ENCODE data around the gene ZNF768.

Gene ZNF768

GRCh38 chr16:30526137-30526822 lies at the start of gene ZNF768:
TSS of gene ZNF768 (minus strand) at chr16:30526566. CDS start at chr16:30526413, 153 bp downstream.
- DNase-seq, result peak; percentile 73

DNA sequence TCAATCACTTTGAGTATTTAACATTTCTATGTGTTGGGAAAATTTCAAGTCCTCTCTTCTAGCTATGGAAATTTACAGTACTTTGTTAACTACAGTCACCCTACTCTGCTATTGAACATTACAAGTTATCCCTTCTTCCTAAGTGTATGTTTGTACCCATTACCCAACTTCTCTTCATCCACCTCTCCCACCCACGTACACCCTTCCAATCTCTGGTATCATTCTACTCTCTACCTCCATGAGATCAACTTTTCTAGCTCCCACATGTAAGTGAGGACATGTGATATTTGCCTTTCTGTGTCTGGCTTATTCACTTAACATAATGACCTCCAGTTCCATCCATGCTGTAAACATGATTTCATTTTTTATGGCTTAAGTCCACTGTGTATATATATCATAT lies 48.3 kb upstream of the ZNF768 start:
- no peak for DNase-seq

GRCh38 chr16:30571445-30572322 lies 45.3 kb upstream of the ZNF768 start, which contains the start of gene ZNF688:
TSS of gene ZNF688 (minus strand) at chr16:30571714. CDS start at chr16:30571629, 85 bp downstream.
- DNase-seq, result peak; percentile 78

- DNase-seq, result no peak
These were observed 44.5 kb upstream of the ZNF768 start for GRCh38 chr16:30570636-30571444.

DNA sequence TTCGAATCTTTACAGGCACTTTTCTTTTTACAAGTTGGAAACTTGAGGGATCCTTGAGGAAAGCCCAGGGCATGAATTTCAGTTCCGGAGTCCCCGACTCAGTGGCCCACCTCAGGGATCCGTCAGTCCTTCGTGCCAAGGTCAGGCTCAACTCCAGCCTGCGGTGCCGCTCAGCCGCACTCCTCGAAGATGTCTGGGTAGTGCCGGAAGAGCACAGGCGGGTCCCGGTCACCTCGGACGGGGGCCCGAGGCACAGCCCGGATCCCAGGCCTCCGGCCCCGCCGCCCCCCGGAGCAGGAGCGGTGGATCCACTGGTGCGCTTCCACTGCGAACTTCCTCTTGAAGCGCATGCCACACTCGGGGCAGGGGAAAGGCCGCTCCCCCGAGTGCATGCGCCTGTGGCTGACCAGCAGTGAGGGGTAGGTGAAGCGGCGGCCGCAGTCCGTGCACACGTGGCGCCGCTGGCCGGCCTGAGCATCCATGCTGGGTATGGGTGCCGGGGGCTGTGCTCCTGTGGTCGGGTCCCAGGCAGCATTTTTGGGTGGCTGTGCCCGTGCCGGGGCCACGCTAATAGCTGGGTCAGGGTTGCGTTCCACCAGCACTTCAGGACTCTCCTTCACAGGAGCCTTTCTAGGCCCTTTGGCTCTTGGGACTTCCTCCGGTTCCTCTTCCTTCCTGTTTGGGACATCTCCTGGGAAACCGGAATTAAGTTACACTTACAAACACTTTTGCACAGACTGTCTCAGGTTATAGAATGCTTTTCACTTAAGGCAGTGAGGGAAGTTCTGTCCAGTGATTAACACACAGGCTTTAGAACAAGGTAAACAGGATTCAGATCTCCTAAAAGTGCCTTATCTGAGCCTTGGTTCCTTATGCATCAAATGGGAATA lies 43.6 kb upstream of the ZNF768 start:
- no peak for DNase-seq

GRCh38 chr16:30569281-30569680 lies 42.9 kb upstream of the ZNF768 start:
- DNase-seq, result no peak

DNA sequence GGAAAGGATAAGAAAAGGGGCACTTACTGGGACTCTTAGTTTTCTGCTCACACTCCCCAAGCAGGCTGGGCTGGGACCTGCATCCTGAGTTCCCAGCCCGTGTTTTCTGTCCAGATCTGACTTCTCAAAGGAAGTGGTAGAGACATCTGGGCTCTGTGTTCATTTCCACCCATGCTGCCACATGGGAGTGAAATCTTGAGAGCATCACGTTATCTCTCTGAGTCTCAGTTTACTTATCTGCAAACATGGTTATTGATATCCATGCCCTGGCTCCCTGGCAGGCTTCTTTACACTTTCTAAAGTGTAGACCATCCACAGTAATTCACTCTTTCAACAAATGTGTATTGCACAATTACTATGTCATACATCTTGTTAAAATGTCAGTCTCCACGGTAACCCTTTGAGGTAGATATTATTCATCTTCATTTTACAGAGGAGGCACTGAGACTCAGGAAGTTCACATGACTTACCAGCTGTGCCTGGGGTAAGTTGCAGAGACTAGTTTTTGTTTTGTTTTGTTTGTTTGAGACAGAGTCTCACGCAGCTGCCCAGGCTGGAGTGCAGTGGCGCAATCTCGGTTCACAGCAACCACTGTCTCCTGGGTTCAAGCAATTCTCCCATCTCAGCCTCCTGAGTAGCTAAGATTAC lies 41.7 kb upstream of the ZNF768 start:
- no peak for DNase-seq

- DNase-seq, result no peak
These were observed 41.0 kb upstream of the ZNF768 start for GRCh38 chr16:30567160-30567990.

GRCh38 chr16:30566531-30566930 lies 40.2 kb upstream of the ZNF768 start:
- no peak for DNase-seq

GRCh38 chr16:30565984-30566383 lies 39.6 kb upstream of the ZNF768 start:
- DNase-seq, result no peak

DNA sequence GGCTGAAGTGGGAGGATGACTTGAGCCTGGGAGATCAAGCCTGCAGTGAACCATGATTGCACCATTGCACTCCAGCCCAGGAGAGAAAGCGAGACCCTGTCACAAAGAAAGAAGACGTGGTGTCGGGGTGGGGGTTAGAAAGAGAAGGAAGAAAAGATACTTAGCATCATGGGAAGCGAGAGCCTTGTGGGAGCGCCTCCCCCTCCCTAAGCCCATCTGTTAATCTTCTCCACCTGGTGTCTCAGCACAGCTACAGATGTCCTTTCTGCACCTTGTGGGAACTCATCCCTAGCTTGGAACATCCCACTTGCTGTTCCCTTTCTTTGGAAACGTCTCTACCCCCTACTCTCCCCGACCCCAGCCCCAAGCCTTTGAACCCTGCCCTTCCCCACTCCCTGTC lies 39.2 kb upstream of the ZNF768 start:
- DNase-seq, result no peak

DNA sequence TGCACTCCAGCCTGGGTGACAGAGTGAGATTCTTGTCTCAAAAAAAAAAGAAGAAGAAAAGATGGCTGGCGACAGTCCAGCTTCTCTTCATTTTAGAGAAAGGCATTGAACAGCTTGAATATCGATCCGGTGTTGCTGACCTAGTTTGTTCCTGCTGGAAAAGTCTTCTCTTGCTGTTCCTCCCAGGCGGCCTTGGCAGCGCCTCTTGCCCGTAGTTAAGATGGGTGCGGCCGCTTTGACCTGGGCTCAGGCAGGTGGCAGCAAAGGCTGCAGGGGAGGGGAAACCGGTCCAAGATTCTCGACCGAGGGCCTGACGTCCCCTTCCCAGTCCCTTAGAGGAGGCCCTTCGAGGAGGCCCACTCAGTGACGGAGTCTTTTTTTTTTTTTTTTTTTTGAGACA lies 35.7 kb upstream of the ZNF768 start:
- no peak for DNase-seq

DNA sequence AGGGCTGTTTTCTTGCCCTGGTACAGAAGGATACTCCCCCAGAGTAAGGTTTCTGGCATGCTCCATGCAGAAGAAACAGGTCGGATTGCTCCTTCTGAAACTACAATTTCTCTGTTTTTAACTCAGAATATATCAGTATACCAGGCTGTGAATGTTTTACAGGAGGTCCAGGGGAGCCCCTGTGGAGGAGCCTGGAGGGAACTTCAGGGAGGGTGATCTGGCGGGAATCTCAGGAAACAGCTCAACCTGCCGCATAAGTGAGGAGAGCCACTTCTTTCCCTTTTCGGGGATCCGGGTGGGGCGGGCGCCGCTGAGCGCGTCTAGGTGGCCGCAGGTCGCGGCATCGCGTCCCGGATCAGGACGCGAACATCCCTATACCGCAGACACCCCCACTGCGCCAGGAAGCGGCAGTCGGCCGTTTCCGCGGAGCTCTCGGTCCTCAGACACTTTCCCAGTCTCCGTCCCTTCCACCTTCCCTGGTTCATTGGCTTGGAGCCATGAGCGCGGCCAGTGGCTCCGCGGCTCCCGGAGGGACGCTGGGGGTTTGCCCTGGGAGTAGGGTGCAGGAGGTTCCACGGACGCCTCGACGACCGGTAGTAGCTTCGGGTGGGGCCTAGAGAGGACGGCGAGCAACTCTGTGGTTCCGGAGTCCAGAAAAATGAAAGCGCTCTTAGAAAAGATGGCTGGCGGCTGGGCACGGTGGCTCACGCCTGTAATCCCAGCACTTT lies 34.9 kb upstream of the ZNF768 start:
- no peak for DNase-seq

- DNase-seq, result no peak
These were observed 33.3 kb upstream of the ZNF768 start for GRCh38 chr16:30559690-30560089.

GRCh38 chr16:30558789-30559377 lies 32.5 kb upstream of the ZNF768 start:
- DNase-seq, result no peak

- peak; percentile 92 for DNase-seq
These were observed 31.8 kb upstream of the ZNF768 start, which contains the start of gene ZNF764 for GRCh38 chr16:30557957-30558788. TSS of gene ZNF764 (minus strand) at chr16:30558374. CDS start at chr16:30558182, 192 bp downstream.

GRCh38 chr16:30557707-30557956 lies 31.3 kb upstream of the ZNF768 start:
- DNase-seq, result no peak

- no peak for DNase-seq
These were observed 29.7 kb upstream of the ZNF768 start for GRCh38 chr16:30556125-30556473.
